PC-3 (cell line): ENCODE measurements around the gene STAT5A.

ENCODE experiments used
- CTCF ChIP-seq: fragments of 300-600 bp; sonication (generic); conservative IDR thresholded peaks from 2 replicates; pipeline ENCODE4 v1.5.1; 2017; ENCODE audit warnings: antibody characterized with exemption, low read depth, mild to moderate bottlenecking, low read length
- EZH2 ChIP-seq: fragments of 300-600 bp; sonication (generic); IDR thresholded peaks from one replicate; pipeline ENCODE4 v1.6.1; 2017; ENCODE audit warnings: antibody characterized with exemption, mild to moderate bottlenecking, low read length; ENCODE audit not compliant: unreplicated experiment

GRCh38 chr17:42270596-42270995, 17.7 kb upstream of the STAT5A start:
- TF ChIP-seq CTCF (no peak), EZH2 (no peak)
